Thoracic aorta endothelial cell (primary cell): ENCODE results near the gene ATG4C. TPM values are rescaled to one million over a fixed set of nuclear protein-coding genes. Genes with fewer than 3 reads are reported as not detected.

Experiments
- total RNA-seq: library from RNA; depleted of rRNA; stranded (reverse); fragments of >200 nt; gene quantifications from 2 replicates; pipeline ENCODE4 v1.2.3, GENCODE V29; 2012

Gene ATG4C, protein sequence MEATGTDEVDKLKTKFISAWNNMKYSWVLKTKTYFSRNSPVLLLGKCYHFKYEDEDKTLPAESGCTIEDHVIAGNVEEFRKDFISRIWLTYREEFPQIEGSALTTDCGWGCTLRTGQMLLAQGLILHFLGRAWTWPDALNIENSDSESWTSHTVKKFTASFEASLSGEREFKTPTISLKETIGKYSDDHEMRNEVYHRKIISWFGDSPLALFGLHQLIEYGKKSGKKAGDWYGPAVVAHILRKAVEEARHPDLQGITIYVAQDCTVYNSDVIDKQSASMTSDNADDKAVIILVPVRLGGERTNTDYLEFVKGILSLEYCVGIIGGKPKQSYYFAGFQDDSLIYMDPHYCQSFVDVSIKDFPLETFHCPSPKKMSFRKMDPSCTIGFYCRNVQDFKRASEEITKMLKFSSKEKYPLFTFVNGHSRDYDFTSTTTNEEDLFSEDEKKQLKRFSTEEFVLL
- total RNA-seq = 10.8 and 11.6 TPM in 2 replicates

DNA sequence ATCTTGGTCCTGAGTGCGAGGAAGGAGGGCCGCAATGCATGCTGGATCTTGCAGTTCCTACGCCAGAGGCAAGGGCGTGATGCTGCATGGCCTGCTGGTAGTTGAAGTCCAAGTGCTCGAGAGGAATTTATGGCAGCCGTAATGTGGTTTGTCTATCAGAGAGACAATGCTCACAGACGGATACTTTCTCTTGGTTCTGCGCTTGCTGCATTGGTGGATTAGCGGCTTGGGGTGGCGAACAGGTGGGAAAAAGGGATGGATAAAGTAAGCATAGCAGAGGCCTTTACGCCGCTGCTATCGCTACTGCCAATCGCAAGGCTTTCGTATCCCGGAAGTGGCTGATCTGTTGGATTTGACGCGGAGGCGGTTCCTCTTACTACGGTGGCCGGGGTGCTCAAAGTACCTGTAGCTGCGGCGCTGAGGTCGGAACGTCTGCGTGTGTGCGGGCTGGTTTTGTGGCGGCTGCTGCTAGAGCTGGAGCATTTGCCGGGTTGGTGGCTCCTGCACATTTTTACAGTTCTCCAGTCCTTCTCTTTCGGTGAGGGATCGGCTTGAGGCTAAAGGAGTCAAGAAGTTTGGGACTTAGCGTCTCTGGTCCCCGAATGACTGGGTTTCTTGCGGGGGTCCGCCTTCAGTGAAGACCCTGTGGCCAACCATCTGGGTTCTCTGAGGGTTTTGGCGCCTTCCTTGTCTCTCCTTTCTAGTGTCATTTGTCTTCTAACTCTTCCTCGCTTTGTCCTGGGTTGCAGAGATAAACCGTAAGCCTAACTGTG lies at the start of gene ATG4C:
Gene ATG4C (plus strand): TSS at position 397 of the 773 bp plus-strand sequence. CDS start 19,655 bp downstream, outside the sequence.

Other genes with a start within 250 kb of the ATG4C start
- 0.07 TPM in 1 of 2 replicates, not detected in the other for gene ANGPTL3, start 186.6 kb upstream of the ATG4C start, total RNA-seq
- gene DOCK7, start 95.7 kb upstream of the ATG4C start, total RNA-seq = 44.7 and 61.6 TPM in 2 replicates